ENCODE measurements around the gene PREB. TPM values are rescaled to one million over a fixed set of nuclear protein-coding genes. Genes with fewer than 3 reads are reported as not detected.
A peak's percentile ranks its signal among the peaks of the same experiment; 100 is the strongest.

Gene PREB
- total and polyA plus RNA-seq, 2 of the 13 experiments (the other 11 are each of a cell fraction or from before 2014, with no cell fraction given), result 112 to 192 TPM

DNA sequence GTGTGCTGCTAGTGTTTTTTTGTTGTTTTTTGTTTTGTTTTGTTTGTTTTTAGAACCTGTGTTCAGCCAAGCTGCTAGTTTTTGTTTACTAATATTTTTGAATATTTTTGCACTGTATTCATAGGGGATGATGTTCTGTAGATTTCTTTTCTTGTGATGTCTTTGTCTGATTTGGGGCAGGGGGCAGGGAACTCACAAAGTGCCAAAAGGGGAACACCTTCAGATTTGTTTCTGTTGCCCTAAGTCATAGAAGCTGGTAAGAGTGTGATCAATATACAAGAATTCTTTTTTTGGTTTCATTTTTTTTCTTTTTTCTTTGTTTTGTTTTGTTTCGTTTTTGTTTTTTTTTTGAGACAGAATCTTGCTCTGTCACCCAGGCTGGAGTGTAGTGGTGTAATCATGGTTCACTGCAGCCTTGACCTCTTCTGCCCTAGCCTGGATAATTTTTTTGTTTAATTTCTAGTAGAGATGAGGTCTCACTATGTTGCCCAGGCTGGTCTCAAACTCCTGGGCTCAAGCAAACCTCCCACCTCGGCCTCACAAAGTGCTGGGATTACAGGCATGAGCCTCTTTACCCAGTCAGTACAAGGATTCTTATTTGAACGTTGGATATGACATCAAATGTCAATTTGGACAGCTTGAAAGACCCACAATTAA, 45.0 kb upstream of the PREB start (continued):
- TF ChIP-seq, protein P1, sequence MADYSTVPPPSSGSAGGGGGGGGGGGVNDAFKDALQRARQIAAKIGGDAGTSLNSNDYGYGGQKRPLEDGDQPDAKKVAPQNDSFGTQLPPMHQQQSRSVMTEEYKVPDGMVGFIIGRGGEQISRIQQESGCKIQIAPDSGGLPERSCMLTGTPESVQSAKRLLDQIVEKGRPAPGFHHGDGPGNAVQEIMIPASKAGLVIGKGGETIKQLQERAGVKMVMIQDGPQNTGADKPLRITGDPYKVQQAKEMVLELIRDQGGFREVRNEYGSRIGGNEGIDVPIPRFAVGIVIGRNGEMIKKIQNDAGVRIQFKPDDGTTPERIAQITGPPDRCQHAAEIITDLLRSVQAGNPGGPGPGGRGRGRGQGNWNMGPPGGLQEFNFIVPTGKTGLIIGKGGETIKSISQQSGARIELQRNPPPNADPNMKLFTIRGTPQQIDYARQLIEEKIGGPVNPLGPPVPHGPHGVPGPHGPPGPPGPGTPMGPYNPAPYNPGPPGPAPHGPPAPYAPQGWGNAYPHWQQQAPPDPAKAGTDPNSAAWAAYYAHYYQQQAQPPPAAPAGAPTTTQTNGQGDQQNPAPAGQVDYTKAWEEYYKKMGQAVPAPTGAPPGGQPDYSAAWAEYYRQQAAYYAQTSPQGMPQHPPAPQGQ (CRISPR knock-in tag; IDR thresholded peaks at IDR 0.05; ENCODE audit: borderline replicate concordance), result no peak
- 0 out of 2 replicates have a peak, but pooled peaks have one; percentile 10 for TF ChIP-seq ZBTB8A (CRISPR knock-in tag; IDR thresholded peaks at IDR 0.05; ENCODE audit: borderline replicate concordance, low read depth)
- TF ChIP-seq KDM5B (CRISPR knock-in tag; IDR thresholded peaks at IDR 0.05; ENCODE audit: borderline replicate concordance), result no peak
- peak; percentile 62 for TF ChIP-seq GATAD2A (CRISPR knock-in tag; IDR thresholded peaks at IDR 0.05)
- TF ChIP-seq ZNF75D (CRISPR knock-in tag; IDR thresholded peaks at IDR 0.05; ENCODE audit: borderline replicate concordance), result no peak
- no peak for TF ChIP-seq ZSCAN25 (CRISPR knock-in tag; IDR thresholded peaks at IDR 0.05)
- peak; percentile 89 for TF ChIP-seq NR2F6 (IDR thresholded peaks at IDR 0.05)
- TF ChIP-seq NR2F6 (CRISPR knock-in tag; IDR thresholded peaks at IDR 0.05), result peak; percentile 86
- TF ChIP-seq ZNF720 (CRISPR knock-in tag; IDR thresholded peaks at IDR 0.05), result no peak
- no peak for TF ChIP-seq RBM39 (IDR thresholded peaks at IDR 0.05; ENCODE audit: low read depth, low read length, poor library complexity, severe bottlenecking)
- no peak for TF ChIP-seq SOX13 (IDR thresholded peaks at IDR 0.05)
- TF ChIP-seq SOX13 (CRISPR knock-in tag; conservative IDR thresholded peaks at IDR 0.05 in 1 of 2, IDR thresholded peaks at IDR 0.05 in 1 of 2), result peak in 1 of 2 experiments; percentile 71; a peak in 2 of 4 replicates
- TF ChIP-seq, protein P2, sequence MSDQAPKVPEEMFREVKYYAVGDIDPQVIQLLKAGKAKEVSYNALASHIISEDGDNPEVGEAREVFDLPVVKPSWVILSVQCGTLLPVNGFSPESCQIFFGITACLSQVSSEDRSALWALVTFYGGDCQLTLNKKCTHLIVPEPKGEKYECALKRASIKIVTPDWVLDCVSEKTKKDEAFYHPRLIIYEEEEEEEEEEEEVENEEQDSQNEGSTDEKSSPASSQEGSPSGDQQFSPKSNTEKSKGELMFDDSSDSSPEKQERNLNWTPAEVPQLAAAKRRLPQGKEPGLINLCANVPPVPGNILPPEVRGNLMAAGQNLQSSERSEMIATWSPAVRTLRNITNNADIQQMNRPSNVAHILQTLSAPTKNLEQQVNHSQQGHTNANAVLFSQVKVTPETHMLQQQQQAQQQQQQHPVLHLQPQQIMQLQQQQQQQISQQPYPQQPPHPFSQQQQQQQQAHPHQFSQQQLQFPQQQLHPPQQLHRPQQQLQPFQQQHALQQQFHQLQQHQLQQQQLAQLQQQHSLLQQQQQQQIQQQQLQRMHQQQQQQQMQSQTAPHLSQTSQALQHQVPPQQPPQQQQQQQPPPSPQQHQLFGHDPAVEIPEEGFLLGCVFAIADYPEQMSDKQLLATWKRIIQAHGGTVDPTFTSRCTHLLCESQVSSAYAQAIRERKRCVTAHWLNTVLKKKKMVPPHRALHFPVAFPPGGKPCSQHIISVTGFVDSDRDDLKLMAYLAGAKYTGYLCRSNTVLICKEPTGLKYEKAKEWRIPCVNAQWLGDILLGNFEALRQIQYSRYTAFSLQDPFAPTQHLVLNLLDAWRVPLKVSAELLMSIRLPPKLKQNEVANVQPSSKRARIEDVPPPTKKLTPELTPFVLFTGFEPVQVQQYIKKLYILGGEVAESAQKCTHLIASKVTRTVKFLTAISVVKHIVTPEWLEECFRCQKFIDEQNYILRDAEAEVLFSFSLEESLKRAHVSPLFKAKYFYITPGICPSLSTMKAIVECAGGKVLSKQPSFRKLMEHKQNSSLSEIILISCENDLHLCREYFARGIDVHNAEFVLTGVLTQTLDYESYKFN (CRISPR knock-in tag; conservative IDR thresholded peaks at IDR 0.05), result peak; percentile 68
- no peak for TF ChIP-seq ZNF550 (CRISPR knock-in tag; IDR thresholded peaks at IDR 0.05; ENCODE audit: borderline replicate concordance)
- no peak for TF ChIP-seq ZMYM4 (CRISPR knock-in tag; IDR thresholded peaks at IDR 0.05)
- TF ChIP-seq CBX5 (CRISPR knock-in tag; IDR thresholded peaks at IDR 0.05; ENCODE audit: borderline replicate concordance), result no peak
- TF ChIP-seq, protein P3, sequence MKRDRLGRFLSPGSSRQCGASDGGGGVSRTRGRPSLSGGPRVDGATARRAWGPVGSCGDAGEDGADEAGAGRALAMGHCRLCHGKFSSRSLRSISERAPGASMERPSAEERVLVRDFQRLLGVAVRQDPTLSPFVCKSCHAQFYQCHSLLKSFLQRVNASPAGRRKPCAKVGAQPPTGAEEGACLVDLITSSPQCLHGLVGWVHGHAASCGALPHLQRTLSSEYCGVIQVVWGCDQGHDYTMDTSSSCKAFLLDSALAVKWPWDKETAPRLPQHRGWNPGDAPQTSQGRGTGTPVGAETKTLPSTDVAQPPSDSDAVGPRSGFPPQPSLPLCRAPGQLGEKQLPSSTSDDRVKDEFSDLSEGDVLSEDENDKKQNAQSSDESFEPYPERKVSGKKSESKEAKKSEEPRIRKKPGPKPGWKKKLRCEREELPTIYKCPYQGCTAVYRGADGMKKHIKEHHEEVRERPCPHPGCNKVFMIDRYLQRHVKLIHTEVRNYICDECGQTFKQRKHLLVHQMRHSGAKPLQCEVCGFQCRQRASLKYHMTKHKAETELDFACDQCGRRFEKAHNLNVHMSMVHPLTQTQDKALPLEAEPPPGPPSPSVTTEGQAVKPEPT (CRISPR knock-in tag; IDR thresholded peaks at IDR 0.05; ENCODE audit: low read depth), result no peak
- peak; percentile 26; the same call in 1 of the 2 replicates for TF ChIP-seq HMG20A (CRISPR knock-in tag; IDR thresholded peaks at IDR 0.05; ENCODE audit: borderline replicate concordance)
- no peak for TF ChIP-seq SNAPC2 (CRISPR knock-in tag; IDR thresholded peaks at IDR 0.05)
- TF ChIP-seq ZNF10 (CRISPR knock-in tag; IDR thresholded peaks at IDR 0.05; ENCODE audit: borderline replicate concordance, low read depth), result no peak

Measured in HepG2 (cell line).